Measurements from ENCODE around the gene RCOR1.

- TF ChIP-seq CTCF (IDR thresholded peaks at IDR 0.05) = no peak
- TF ChIP-seq POLR2AphosphoS5 (IDR thresholded peaks at IDR 0.05) = no peak
Observed at GRCh38 chr14:102645746-102646440, 53.4 kb downstream of the RCOR1 start.

Measured in transverse colon (tissue), 4 donors.